Neural cell (in vitro differentiated cells): ENCODE data around the gene TLX1.

Experiments used
- EZH2 ChIP-seq: fragments of 200-600, 300-800 bp; shearing (Covaris generic), sonication (generic); IDR thresholded peaks from 2 replicates; pipeline ENCODE4 v1.6.1; 2014; ENCODE audit warnings: antibody characterized with exemption, low read length, borderline replicate concordance, mild to moderate bottlenecking; ENCODE audit not compliant: insufficient read depth, poor library complexity, severe bottlenecking
- POLR2AphosphoS5 ChIP-seq: IDR thresholded peaks from 2 replicates; pipeline ENCODE4 v1.6.1; 2012
- TF ChIP-seq, protein P1 (sequence below): fragments of 450-650 bp; IDR thresholded peaks from 2 replicates; pipeline ENCODE4 v1.5.1; 2014; ENCODE audit warnings: antibody characterized with exemption, mild to moderate bottlenecking, moderate library complexity; ENCODE audit not compliant: poor library complexity, severe bottlenecking

DNA sequence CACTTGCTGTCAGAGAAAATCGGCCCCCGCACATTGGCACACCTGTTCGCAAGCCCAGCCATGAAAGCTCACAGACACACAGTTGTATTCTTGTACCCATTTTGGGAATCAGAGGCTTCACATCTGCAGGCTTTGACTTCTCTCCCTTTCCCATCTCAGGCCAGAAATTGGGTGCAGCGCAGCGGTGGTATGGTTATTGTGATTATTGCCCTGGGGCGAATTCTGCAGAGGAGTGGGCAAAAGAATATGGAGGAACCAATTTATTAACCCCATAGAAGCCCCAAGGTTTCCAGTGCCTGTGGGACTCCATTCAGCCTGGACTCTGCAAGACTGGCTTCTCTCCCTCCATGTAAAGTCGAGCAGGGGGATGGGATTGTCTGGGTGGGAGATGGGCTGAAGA is 14.0 kb downstream of the TLX1 start:
- TF ChIP-seq EZH2 (no peak), POLR2AphosphoS5 (no peak)
- TF ChIP-seq, protein P1, sequence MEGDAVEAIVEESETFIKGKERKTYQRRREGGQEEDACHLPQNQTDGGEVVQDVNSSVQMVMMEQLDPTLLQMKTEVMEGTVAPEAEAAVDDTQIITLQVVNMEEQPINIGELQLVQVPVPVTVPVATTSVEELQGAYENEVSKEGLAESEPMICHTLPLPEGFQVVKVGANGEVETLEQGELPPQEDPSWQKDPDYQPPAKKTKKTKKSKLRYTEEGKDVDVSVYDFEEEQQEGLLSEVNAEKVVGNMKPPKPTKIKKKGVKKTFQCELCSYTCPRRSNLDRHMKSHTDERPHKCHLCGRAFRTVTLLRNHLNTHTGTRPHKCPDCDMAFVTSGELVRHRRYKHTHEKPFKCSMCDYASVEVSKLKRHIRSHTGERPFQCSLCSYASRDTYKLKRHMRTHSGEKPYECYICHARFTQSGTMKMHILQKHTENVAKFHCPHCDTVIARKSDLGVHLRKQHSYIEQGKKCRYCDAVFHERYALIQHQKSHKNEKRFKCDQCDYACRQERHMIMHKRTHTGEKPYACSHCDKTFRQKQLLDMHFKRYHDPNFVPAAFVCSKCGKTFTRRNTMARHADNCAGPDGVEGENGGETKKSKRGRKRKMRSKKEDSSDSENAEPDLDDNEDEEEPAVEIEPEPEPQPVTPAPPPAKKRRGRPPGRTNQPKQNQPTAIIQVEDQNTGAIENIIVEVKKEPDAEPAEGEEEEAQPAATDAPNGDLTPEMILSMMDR, result no peak
